H1 (cell line): ENCODE results near the gene PLA2G4A. TPM values are rescaled to one million over a fixed set of nuclear protein-coding genes. Genes with fewer than 3 reads are reported as not detected.

Experiments
- CBX8 ChIP-seq: fragments of 300-800, 300-1000 bp; sonication (generic); IDR thresholded peaks from 2 replicates; pipeline ENCODE4 v1.7.1; 2016; ENCODE audit warnings: low read depth, low read length, borderline replicate concordance
- JUND ChIP-seq: IDR thresholded peaks from 2 replicates; pipeline ENCODE4 v1.6.1; 2011; ENCODE audit warnings: mild to moderate bottlenecking, improper control_type of control experiment, low read length
- NRF1 ChIP-seq: IDR thresholded peaks from 2 replicates; pipeline ENCODE4 v1.6.1; 2011; ENCODE audit warnings: mild to moderate bottlenecking, low read depth, low read length, improper control_type of control experiment
- SP4 ChIP-seq: IDR thresholded peaks from 2 replicates; pipeline ENCODE4 v1.6.1; 2012; ENCODE audit warnings: low read length, inconsistent platforms
- TEAD4 ChIP-seq: IDR thresholded peaks from 2 replicates; pipeline ENCODE4 v1.6.1; 2012; ENCODE audit warnings: low read depth, low read length, inconsistent platforms, mixed read lengths
- polyA plus RNA-seq, 7 experiments: library from polyadenylated mRNA; depleted of rRNA in 3 of 7; stranded (reverse) in 5 of 7; unstranded in 2 of 7; fragments of >200 nt in 5 of 7; fragments of 200-250 nt in 2 of 7; gene quantifications; 1 replicate in 5 of 7; 2 replicates in 1 of 7; 4 replicates in 1 of 7; pipeline versions ENCODE4 v1.2.1 to v1.2.3, GENCODE V29; 2011 to 2013; ENCODE audit warnings: missing spikeins in 2 of 7, mixed read lengths in 2 of 7
- total RNA-seq: library from RNA; stranded (reverse); fragmentation: NEBNext Ultra II Directional; extraction: Animal tissue kit (Norgen Biotek cat#: 25700); gene quantifications from 2 replicates; pipeline ENCODE4 v1.2.1, GENCODE V29; 2021

PLA2G4A gene
- total and polyA plus RNA-seq, 2 of the 8 experiments (the other 6 are each of a cell fraction or from before 2014, with no cell fraction given): 0.63 to 1.4 TPM

DNA sequence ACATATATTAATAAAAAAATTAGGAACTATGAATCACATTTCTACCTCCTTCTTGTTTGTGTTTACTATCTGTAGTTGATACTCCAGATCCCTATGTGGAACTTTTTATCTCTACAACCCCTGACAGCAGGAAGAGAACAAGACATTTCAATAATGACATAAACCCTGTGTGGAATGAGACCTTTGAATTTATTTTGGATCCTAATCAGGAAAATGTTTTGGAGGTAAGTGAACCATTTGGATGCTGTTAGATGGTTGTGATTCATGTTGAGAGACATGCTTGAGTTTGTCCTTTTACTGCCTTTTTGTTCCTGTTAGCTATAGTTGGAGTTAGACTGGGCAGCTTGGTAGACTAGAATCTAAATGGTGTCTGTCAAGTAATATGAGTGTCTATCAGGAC lies 64.2 kb downstream of the PLA2G4A start (continued):
- no peak for TF ChIP-seq SP4
- TF ChIP-seq TEAD4: no peak
- no peak for TF ChIP-seq NRF1
- no peak for TF ChIP-seq CBX8
- TF ChIP-seq JUND: no peak
